Activated naive CD4-positive, alpha-beta T cell treated with anti-CD3 and anti-CD28 coated beads, Interleukin-2, amount 10 ng/mL, durations not matched to agents 5 hours and 36 hours (primary cell): ENCODE data around the gene ELF5. TPM values are rescaled to one million over a fixed set of nuclear protein-coding genes. Genes with fewer than 3 reads are reported as not detected.

Experiments used
- total RNA-seq, 2 experiments: library from RNA; stranded (reverse); gene quantifications; one replicate each; pipeline ENCODE4 v1.2.3, GENCODE V29; 2021

The ELF5 gene
- not detected for total RNA-seq

DNA sequence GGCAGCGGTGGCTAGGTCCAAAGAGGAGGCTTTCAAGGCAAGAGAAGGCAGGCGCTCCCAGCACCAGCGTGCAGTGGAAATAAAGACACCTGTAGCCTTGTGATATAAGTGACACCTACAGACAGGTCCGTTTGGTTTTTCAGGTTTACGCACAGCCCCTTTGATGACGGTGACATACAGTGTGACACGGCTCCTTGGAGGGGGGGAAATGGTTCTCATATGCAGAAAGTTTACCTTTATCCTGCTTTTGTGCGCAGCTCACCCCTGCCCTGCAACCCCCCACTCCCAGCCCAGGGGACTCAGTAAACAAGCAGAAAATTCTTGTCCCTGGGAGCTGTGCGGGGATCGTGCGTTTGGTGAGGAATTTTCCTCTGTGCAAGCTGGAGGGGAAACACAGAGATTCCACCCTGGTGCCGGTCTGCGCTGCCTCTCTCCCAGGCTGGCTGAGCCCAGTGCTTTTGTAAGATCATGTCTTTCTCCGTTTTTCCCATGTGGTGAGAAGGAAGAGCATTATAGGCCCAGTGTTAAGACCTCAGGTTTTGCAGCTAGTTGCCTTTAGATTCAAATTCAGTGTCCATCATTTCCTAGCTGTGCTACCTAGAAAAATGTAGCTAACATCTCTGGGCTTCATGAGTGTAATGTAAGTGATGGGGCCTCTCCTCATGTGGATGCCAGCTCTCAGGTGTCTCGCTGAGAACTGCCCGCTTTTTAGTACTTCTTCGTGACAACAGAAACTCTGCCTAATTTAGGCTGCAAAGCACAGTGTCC is at the start of gene ELF5:
ELF5 (minus strand) TSS at position 113 of the 768 bp plus-strand sequence. CDS start 8,045 bp downstream, outside the sequence.

DNA sequence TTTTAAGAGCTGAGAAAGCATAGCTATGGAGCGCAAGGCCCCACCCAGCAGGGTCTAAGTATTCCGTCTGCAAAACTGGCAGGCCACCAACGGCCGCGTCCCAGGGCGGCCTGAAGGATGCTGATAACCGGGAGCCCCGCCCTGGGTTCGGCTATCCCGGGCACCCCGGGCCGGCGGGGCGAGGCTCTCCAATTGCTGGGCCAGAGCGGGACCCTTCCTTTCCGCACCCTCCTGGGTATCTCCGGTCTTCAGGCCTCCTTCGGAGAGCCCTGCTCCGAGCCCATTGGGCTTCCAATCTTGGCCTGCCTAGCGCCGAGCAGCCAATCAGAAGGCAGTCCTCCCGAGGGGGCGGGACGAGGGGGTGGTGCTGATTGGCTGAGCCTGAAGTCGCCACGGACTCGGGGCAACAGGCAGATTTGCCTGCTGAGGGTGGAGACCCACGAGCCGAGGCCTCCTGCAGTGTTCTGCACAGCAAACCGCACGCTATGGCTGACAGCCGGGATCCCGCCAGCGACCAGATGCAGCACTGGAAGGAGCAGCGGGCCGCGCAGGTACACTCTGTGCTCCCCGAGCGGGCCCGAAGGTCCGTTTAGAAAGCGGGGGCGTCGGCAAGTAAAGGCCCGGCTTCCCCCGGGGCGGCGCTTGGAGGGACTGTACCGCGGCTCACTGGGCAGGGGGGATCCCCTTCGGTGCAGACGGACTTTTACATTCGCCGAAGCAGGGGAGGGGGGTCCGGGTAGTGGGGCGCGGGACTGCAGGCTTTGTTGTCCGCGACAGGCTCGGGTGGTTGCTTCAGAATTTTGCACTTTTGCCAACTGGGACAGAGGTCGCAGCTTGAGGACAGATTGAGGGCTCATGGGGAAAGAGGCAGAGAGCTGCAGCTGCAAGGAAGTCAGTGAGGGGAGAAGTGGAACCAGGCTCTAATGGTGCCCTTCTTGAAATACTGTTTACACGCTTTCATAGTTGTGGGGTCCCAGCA is 74.8 kb downstream of the ELF5 start, which contains the start of gene CAT:
CAT (plus strand) TSS at position 406 of the 979 bp plus-strand sequence; CDS start at position 486, 80 bp downstream.

Other genes with a start within 250 kb of the ELF5 start
- gene ABTB2, start 155.8 kb downstream of the ELF5 start, total RNA-seq = under 1 TPM; 0.31 to 0.43 TPM
- gene CAT, start 74.9 kb downstream of the ELF5 start, total RNA-seq = 10 to 100 TPM; 45.0 to 46.2 TPM
- gene EHF, start 107.3 kb upstream of the ELF5 start, total RNA-seq = not detected